Measurements from ENCODE around the gene CENPB. TPM values are rescaled to one million over a fixed set of nuclear protein-coding genes. Genes with fewer than 3 reads are reported as not detected.

Gene CENPB
- total RNA-seq, 1 experiment from 2014 or later, result 115 TPM

DNA sequence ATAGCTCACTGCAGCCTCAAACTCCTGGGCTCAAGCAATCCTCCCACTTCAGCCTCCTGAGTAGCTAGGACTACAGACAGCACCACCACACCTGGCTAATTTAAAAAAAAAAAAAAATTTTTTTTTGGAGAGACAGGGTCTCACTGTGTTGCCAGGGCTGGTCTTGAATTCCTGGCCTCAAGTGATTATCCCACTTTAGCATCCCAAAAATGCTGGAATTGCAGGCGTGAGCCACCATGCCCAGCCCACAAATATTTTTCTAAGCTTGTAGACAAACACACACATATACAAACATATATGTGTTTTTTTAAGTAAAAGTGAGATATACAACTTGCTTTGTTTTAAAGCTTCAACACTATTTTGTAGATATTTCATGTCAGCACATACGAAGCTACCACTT lies 43.3 kb downstream of the CENPB start:
- in situ Hi-C loops (cut with HindIII; ENCODE audit: low pct_unique_long_range_greater_than_20kb, low sequenced_read_pairs), result no loop called here
- no peak for DNase-seq (ENCODE audit: low read depth, low spot score)

DNA sequence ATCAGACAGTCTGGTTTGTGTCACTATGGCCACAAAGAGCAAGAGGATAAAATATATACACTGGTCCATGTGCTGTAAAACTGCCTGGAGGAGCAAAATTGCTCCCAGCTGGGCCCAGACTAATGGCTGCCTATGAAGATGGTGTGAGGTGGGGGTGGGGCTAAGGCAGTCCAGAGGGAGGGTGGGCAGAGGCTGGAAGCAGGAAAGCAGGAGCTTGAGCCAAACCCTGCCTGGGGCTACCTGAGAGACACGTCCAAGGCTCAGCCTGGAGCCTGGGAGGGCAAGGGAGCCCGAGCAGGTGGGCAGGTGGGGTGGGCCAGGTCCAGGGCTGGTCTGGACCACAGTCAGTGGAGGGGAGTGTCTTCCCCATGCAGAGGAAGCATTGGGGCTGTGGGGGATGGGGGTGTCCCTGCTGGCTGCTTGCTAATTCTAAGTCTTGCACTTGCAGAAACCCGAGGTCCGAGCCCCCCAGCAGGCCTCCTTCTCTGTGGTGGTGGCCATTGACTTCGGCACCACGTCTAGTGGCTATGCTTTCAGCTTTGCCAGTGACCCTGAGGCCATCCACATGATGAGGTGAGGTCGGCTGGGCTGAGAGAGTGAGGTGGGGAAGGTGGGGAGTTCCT lies 44.6 kb downstream of the CENPB start:
- DNase-seq (ENCODE audit: low read depth, low spot score), result no peak
- in situ Hi-C loops (cut with HindIII; ENCODE audit: low pct_unique_long_range_greater_than_20kb, low sequenced_read_pairs), result no loop called here

DNA sequence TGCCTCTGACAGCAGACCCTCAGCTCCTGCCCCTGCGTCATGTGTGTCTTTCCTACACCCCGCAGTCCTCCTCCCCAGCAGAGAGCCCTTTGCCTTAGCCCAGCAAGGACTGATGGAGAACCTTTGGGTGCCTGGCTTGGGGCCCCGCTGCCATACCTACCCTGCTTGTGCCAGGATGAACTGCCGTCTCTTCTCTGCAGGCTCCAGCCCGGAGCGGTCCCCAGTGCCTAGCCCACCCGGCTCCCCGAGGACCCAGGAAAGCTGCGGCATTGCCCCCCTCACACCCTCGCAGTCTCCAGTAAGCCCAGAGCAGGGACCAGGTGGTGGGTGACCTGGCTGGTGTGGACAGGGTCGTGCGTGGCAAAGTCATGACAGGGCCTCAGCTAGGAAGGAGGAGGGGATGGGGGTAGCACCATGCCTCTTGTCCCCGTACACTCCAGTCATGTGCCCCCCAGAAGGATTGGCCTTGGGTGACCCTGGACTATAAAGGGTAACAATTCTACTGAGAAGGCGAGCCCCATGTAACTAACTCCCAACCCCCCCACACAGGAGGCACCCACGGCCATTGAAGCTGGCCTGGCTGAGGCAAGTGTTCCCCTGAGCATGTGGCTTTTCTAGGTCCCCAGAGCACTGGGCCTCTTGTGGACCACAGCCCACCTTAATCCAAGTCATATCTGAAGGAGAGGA lies 45.8 kb downstream of the CENPB start:
- no peak for DNase-seq (ENCODE audit: low read depth, low spot score)
- in situ Hi-C loops (cut with HindIII; ENCODE audit: low pct_unique_long_range_greater_than_20kb, low sequenced_read_pairs), result no loop called here

DNA sequence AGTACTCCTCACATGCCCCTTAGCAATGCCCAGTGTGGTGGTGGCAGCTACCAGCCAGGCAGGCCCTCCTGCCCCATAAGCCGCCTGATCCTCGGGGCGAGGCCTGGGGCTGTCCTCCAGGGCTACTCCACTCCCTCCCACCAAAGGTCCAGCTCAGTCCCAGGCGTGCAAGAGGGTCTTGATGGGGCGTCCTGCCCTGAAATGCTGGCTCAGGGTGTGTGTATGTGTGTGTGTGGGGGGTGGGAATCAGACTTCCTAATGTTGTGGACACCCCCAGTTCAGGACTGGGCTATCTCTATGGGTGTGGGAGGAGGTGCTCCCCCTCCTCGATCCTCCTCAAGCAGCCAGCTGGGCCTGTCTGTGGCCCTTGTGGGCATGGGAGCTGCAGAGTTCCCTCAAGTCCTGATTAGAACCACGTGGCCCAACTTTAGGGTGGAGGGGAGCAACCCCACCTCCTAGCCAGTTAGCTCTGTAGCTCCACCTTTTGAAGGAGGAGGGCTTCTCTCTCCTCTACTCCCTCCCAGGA lies 46.6 kb downstream of the CENPB start:
- DNase-seq (ENCODE audit: low read depth, low spot score), result no peak
- in situ Hi-C loops (cut with HindIII; ENCODE audit: low pct_unique_long_range_greater_than_20kb, low sequenced_read_pairs), result no loop called here

DNA sequence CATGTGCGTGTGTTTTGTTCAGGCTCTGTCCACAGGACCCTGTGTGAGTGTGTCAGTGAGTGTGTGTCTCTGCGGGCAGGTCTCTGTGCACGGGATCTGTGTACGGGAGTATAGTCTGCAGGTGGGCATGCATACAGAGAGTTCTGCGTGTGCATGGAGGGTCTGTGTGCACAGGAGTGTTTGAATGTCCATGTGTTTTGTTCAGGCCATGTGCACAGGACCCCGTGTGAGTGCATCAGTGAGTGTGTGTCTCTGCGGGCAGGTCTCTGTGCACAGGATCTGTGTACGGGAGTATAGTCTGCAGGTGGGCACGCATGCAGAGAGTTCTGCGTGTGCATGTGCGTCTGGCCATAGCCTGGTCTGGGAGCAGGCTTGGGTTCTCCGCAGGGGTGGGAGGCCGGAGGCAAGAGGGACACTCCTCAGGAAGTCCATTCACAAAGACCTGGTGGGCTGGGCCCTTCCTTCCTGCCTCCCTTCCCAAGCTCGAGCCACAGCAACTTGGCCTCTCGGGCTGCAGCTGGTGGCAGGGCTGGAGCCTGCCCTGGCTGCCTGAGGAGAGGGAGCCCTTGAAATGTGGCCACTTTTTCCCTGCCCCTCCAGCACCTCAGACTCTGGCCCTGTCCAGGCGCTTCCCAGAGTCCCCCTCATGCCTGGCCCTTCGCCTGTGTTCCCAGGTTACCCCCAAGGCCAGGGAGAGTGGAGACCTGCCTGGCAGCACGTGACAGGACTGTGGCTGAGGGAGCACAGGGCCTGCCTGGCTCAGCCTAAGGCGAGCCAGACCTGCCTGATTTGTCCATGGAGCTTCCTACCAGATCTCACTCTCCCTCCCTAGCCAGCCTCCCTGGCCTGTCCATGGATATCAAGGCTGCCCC lies 47.2 kb downstream of the CENPB start:
- in situ Hi-C loops (cut with HindIII; ENCODE audit: low pct_unique_long_range_greater_than_20kb, low sequenced_read_pairs), result no loop called here
- DNase-seq (ENCODE audit: low read depth, low spot score), result no peak

DNA sequence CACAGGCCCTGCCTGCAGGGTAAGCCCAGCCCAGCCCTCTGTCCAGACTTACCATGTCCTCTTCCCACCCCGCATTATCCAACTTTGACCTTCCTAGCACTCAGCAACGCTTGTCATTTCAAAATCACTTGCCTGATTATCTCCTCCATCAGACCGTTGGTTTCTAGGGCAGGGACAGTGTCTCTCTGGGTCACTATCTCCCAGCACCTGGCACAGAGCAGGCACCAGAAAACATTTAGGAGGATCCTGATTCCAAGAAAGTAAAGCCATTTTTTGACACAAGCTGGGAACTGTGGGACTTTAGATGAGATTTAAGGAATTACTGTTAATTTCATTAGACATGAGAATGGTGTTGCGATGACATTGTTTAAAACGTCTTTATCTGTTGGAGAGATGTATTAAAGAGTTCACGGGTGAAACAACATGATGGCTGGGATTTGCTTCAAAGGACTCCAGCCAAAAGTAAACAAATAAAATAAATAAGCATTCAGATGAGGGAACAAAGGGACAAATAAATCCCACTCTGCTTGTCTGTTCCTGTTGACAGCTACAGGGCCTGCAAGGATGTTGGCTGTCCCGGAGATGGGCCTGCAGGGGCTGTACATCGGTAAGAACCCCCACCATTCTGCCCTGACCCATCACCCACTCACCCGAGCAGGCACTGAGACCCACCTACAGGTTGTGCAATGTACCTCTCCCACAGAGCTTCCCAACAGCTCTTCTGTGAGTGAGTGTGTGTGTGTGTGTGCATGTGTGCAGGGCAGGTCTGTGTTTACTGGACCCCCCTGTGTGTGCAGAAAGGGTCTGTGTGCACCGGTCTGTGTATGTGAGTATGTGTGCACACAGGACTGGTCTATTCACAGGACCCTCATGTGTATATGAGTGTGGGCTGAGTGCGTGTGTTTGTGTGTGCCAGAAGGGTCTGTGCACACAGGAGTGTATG lies 48.2 kb downstream of the CENPB start:
- in situ Hi-C loops (cut with HindIII; ENCODE audit: low pct_unique_long_range_greater_than_20kb, low sequenced_read_pairs), result no loop called here
- DNase-seq (ENCODE audit: low read depth, low spot score), result no peak

DNA sequence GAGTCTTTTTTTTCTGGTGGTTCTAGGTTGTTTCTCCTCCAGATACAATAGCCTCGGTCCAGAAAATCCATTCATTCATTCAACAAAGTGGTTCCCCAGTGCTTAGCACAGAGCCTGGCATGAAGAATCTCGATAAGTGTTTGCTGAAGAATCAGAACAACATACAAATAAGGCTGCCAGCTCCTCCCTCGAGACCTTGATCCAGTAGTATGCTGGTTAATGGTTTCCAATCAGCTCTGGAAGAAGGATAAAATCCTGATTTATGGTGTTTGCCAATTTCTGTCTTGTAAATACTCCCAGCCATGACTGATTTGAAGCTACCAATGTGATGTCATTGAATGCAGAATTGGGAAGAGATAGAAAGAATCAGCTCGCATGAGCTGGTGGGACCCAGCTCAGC lies 50.8 kb downstream of the CENPB start:
- in situ Hi-C loops (cut with HindIII; ENCODE audit: low pct_unique_long_range_greater_than_20kb, low sequenced_read_pairs), result no loop called here
- DNase-seq (ENCODE audit: low read depth, low spot score), result no peak

DNA sequence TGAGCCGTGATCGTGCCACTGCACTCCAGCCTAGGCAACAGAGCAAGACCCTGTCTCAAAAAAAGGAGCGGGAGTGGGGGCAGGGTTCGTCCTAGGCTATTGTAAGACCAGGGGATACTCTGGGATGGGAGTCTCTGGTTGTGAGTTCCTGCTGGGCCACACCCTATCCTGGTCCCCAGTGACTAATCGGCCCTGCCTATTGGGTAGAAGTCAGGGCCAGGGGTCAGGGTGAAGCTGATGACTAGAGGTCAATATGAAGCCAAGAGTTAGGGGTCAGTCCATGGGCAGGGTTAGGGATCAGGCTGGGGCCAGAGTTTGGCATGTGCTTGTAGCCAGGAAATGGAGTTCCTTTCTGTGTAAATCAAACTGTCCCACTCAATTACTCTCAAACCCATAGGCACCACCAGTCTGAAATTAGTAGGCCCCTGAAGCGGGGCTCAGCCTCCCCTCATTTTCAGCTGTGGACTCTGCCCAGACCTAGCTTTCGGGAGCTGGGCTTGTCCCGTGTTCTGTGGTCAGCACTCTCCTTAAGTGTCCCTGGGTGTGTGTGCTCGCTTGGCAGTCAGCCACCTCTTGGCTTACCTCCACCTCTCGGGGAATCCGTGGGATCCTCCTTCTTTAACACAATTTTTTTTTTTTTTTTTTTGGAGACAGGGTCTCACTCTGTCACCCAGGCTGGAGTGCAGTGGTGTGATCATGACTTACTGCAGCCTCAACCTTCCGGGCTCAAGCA lies 52.3 kb downstream of the CENPB start:
- DNase-seq (ENCODE audit: low read depth, low spot score), result no peak
- in situ Hi-C loops (cut with HindIII; ENCODE audit: low pct_unique_long_range_greater_than_20kb, low sequenced_read_pairs), result no loop called here

Other genes starting within 250 kb of the CENPB start
- not detected in 2 replicates for gene GFRA4, start 123.3 kb downstream of the CENPB start, total RNA-seq (2014; rRNA removed; shearing (Covaris generic))
- gene ADAM33, start 104.7 kb downstream of the CENPB start, total RNA-seq (2014; rRNA removed; shearing (Covaris generic)), result not detected in 2 replicates
- gene SIGLEC1, start 74.1 kb downstream of the CENPB start, total RNA-seq (2014; rRNA removed; shearing (Covaris generic)), result not detected in 2 replicates
- 0.21 TPM in 1 of 2 replicates, not detected in the other for gene HSPA12B, start 54.1 kb downstream of the CENPB start, total RNA-seq (2014; rRNA removed; shearing (Covaris generic))
- gene ADISSP, start 19.0 kb downstream of the CENPB start, total RNA-seq (2014; rRNA removed; shearing (Covaris generic)), result 63.5 and 69.7 TPM in 2 replicates
- gene SPEF1, start 5.3 kb downstream of the CENPB start, total RNA-seq (2014; rRNA removed; shearing (Covaris generic)), result 0.40 TPM in 1 of 2 replicates, not detected in the other
- gene CDC25B, start 9.6 kb upstream of the CENPB start, total RNA-seq (2014; rRNA removed; shearing (Covaris generic)), result 60.7 and 67.1 TPM in 2 replicates
- gene AP5S1, start 33.8 kb upstream of the CENPB start, total RNA-seq (2014; rRNA removed; shearing (Covaris generic)), result 27.0 and 29.2 TPM in 2 replicates
- 23.9 and 27.0 TPM in 2 replicates for gene MAVS, start 60.1 kb upstream of the CENPB start, total RNA-seq (2014; rRNA removed; shearing (Covaris generic))
- gene PANK2, start 102.6 kb upstream of the CENPB start, total RNA-seq (2014; rRNA removed; shearing (Covaris generic)), result 62.8 and 63.7 TPM in 2 replicates
- gene RNF24, start 228.8 kb upstream of the CENPB start, total RNA-seq (2014; rRNA removed; shearing (Covaris generic)), result 9.4 and 11.8 TPM in 2 replicates

Measured in SK-MEL-5 (cell line).